GM19372 (cell line): ENCODE measurements around the gene ABCC2.
"Not testable (repeated sequence)": the region's sequence is repeated elsewhere in the genome, so short reads cannot be mapped to it uniquely, and the experiment has no call there.

ENCODE experiments used
- ATAC-seq: cut with Tn5 transposase; IDR thresholded peaks from one replicate; pipeline ENCODE4 v1.9.1; 2021; ENCODE audit warnings: mild to moderate bottlenecking, low read depth, moderate library complexity; ENCODE audit not compliant: unreplicated experiment

The ABCC2 gene

GRCh38 chr10:99880080-99880835 is 97.8 kb downstream of the ABCC2 start:
- no peak for ATAC-seq

DNA sequence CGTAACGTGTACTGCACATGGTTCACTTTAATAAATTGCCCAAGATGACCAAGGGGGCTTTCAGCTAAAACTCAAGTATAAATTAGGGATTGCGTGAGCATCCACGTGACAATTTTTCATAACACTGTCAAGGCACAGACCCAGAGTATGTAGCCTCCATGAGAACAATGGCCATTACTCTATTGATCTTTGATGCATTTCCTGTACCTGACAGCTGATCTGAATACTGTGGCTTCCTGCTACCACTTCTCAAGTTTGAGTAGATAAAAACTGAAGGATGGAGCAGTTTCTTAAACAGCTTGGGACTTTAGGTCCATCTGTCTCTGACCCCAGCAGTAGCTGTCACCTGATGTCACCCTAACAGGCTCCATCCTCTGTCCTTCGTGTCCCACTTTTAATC is 98.9 kb downstream of the ABCC2 start:
- ATAC-seq: no peak

GRCh38 chr10:99883523-99883922 is 101.1 kb downstream of the ABCC2 start:
- ATAC-seq: no peak

DNA sequence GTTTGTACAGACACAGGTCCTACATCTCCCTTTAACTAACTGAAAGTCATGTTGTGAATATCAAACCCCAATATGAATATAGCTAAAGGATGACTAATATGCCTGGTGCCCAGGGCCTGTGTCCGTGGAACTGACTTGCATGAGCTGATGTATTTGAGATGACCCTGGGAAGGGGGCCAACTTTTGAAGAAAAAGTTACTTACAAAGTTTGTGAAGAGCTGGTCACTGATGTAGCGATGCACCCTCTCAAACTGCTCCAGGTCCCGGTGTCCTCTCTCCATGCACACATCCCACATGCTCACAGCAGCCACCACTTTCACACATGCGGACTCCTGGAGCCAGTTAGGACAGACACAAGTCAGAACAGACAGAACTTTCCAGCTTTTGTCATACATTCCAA is 106.2 kb downstream of the ABCC2 start:
- no peak for ATAC-seq

DNA sequence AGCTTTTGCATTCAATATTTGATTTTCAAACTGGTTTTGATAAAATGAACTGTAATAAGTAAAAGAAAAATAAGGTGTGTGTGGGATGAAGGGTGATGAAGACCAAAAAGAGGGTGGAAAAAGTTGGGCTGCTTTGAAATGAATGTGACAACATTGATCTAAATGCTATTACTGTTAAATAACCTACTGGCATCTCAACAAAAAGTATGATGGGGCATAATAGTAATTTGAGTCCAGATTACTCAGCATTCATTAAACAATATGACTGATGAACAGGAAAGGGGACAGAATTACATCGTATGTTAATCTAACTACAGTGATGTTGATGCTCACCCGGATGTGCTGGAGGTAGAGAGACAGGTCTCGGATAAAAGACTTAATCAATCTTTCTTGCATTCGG is 112.2 kb downstream of the ABCC2 start:
- ATAC-seq: no peak

DNA sequence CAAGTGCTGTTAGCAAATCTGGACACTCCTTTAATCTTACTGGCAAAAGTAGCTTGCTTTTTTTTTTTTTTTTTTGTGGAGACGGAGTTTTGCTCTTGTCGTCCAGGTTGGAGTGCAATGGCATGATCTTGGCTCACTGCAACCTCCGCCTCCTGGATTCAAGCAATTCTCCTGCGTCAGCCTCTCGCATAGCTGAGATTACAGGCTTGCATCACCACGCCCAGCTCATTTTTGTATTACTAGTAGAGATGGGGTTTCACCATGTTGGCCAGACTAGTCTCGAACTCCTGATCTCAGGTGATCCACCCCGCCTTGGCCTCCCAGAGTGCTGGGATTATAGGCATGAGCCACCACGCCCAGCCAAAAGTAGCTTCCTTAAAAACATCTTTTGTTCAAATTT is 112.6 kb downstream of the ABCC2 start:
- not testable (repeated sequence) for ATAC-seq

- no peak for ATAC-seq
These were observed 113.4 kb downstream of the ABCC2 start for GRCh38 chr10:99895867-99896266.
